H1 (cell line): Measurements from ENCODE around the gene OSMR.

Source experiments
- ATF3 ChIP-seq: IDR thresholded peaks from 2 replicates; pipeline ENCODE4 v1.6.1; 2011; ENCODE audit warnings: low read depth, mild to moderate bottlenecking, low read length; ENCODE audit not compliant: insufficient read depth
- CTCF ChIP-seq, 3 experiments: IDR thresholded peaks; 1 replicate in 2 of 3; 2 replicates in 1 of 3; pipeline versions ENCODE4 v1.5.1 to v1.6.1; 2011; ENCODE audit warnings: low read length in 3 of 3, mild to moderate bottlenecking in 3 of 3, inconsistent platforms in 2 of 3, low read depth in 1 of 3, moderate library complexity in 1 of 3; ENCODE audit not compliant: insufficient read depth in 1 of 3; ENCODE audit errors: control extremely low read depth in 1 of 3
- EZH2 ChIP-seq: fragments of 200-600 bp; sonication (generic); IDR thresholded peaks from 2 replicates; pipeline ENCODE4 v1.7.1; 2012; ENCODE audit warnings: low read depth, mild to moderate bottlenecking, moderate library complexity, low read length, inconsistent platforms; ENCODE audit not compliant: severe bottlenecking
- FOSL1 ChIP-seq: IDR thresholded peaks from 2 replicates; pipeline ENCODE4 v1.6.1; 2011; ENCODE audit warnings: mild to moderate bottlenecking, low read depth, low read length, moderate library complexity; ENCODE audit not compliant: insufficient read depth
- JUN ChIP-seq: IDR thresholded peaks from 2 replicates; pipeline ENCODE4 v1.6.1; 2011; ENCODE audit warnings: low read depth, mild to moderate bottlenecking, improper control_type of control experiment, low read length
- KDM5A ChIP-seq: fragments of 200-600 bp; IDR thresholded peaks from 2 replicates; pipeline ENCODE4 v1.7.1; 2012; ENCODE audit warnings: mild to moderate bottlenecking, low read length, inconsistent platforms, mixed read lengths
- PHF8 ChIP-seq: fragments of 200-600 bp; sonication (generic); conservative IDR thresholded peaks from 2 replicates; pipeline ENCODE4 v1.7.1; 2012; ENCODE audit warnings: low read depth, mild to moderate bottlenecking, inconsistent platforms, low read length, moderate library complexity
- POLR2AphosphoS5 ChIP-seq: IDR thresholded peaks from 2 replicates; pipeline ENCODE4 v1.6.1; 2011; ENCODE audit warnings: low read depth, low read length
- RAD21 ChIP-seq, 2 experiments: IDR thresholded peaks in 1 of 2; conservative IDR thresholded peaks in 1 of 2; 2 replicates each; pipeline ENCODE4 v1.6.1; 2011; ENCODE audit warnings: low read depth in 2 of 2, low read length in 2 of 2, improper control_type of control experiment in 1 of 2, inconsistent platforms in 1 of 2, mild to moderate bottlenecking in 1 of 2, moderate library complexity in 1 of 2
- TEAD4 ChIP-seq: IDR thresholded peaks from 2 replicates; pipeline ENCODE4 v1.6.1; 2012; ENCODE audit warnings: low read depth, low read length, inconsistent platforms, mixed read lengths

- no peak for TF ChIP-seq RAD21 (IDR thresholded peaks at IDR 0.05 in 1 of 2, conservative IDR thresholded peaks at IDR 0.05 in 1 of 2; ENCODE audit: low read depth in 2 of 2, low read length in 2 of 2)
- no peak for TF ChIP-seq EZH2
- TF ChIP-seq CTCF (IDR thresholded peaks at IDR 0.05; ENCODE audit: control extremely low read depth in 1 of 3, insufficient read depth in 1 of 3, low read depth in 1 of 3, low read length in 3 of 3): no peak
- no peak for TF ChIP-seq FOSL1
- no peak for TF ChIP-seq PHF8
- no peak for TF ChIP-seq ATF3
- no peak for TF ChIP-seq POLR2AphosphoS5
- TF ChIP-seq TEAD4: no peak
- no peak for TF ChIP-seq KDM5A
- no peak for TF ChIP-seq JUN
Observed at GRCh38 chr5:38796742-38797108, 49.1 kb upstream of the OSMR start.
